ENCODE data around the gene CCDC7. TPM values are rescaled to one million over a fixed set of nuclear protein-coding genes. Genes with fewer than 3 reads are reported as not detected.

Gene CCDC7
- total RNA-seq, 1 experiment from 2014 or later = 6.0 TPM

DNA sequence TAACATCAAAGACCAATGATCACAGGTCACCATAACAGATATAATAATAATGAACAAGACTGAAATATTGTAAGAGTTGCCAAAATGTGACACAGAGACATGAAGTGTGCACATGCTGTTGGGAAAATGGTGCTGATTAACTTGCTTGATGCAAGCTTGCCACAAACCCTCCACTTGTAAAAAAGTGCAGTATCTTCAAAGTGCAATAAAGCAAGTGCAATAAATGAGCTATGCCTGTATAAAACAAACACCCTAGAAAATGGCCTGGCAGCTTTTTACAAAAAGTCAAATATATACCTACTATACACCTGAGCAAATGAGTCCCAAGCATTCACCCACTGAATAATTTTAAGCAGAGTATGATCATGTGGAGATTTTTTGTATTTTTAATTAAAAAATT is 9.7 kb upstream of the CCDC7 start:
- in situ Hi-C loops (cut with HindIII; ENCODE audit: low pct_unique_long_range_greater_than_20kb, low sequenced_read_pairs) = no loop called here
- Histone ChIP-seq H3K27me3 (ENCODE audit: control insufficient read depth, insufficient read depth, low read length) (no peaks in the 10 kb centered on the region), H3K4me1 (ENCODE audit: control insufficient read depth, insufficient read depth, low read length) (no peaks in the 10 kb centered on the region), H3K4me3 (ENCODE audit: low read depth in 2 of 2, low read length in 2 of 2) (no peak overlapping the region), H3K36me3 (ENCODE audit: control insufficient read depth, insufficient read depth, low read length) (no peaks in the 10 kb centered on the region), H3K9me3 (ENCODE audit: control insufficient read depth, insufficient read depth, low read depth, low read length) (no peaks in the 10 kb centered on the region), H3K27ac (ENCODE audit: low read length) (no peak overlapping the region)
- intact Hi-C loops (cut with micrococcal nuclease; ENCODE audit: unreplicated experiment) = no loop called here
- POLR2A ChIA-PET = no interaction called here
- no peak for TF ChIP-seq SIN3A (IDR thresholded peaks at IDR 0.05; ENCODE audit: borderline replicate concordance, insufficient read depth, low read depth, low read length)
- ATAC-seq (no peak), DNase-seq (ENCODE audit: low read depth, low spot score) (no peak)
- no TSS peak for BruUV-seq (replicated peaks)
- CTCF ChIA-PET = no interaction called here

DNA sequence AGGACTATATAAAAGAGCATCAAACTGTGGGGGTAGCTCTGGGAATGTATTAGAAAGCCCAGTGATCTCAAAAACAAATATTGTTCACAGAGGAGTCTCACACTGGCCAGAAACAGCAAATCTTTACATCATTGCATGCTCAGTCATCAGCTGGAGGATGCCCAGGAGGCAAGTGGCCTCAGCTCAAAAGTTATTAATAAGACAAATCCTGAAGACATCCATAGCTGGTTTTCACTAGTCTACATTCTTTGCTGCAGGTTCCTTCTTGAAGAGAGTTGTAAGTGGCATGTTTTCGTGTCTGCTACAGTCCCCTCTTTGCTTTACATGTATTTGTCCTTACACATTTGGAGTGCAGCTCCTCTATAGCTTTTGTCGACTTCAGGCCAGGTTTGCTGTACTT is 8.6 kb upstream of the CCDC7 start:
- H3K4me3 ChIP-seq (ENCODE audit: low read depth in 2 of 2, low read length in 2 of 2) = no peak overlapping the region
- POLR2A ChIA-PET = no interaction called here
- BruUV-seq (replicated peaks) = no TSS peak
- H3K36me3 ChIP-seq (ENCODE audit: control insufficient read depth, insufficient read depth, low read length) = no peaks in the 10 kb centered on the region
- TF ChIP-seq SIN3A (IDR thresholded peaks at IDR 0.05; ENCODE audit: borderline replicate concordance, insufficient read depth, low read depth, low read length) (no peak), POLR2AphosphoS5 (IDR thresholded peaks at IDR 0.05; ENCODE audit: low read depth, low read length) (no peak), TCF7L2 (IDR thresholded peaks at IDR 0.05; ENCODE audit: low read depth, low read length) (no peak)
- TF ChIP-seq, protein P1, sequence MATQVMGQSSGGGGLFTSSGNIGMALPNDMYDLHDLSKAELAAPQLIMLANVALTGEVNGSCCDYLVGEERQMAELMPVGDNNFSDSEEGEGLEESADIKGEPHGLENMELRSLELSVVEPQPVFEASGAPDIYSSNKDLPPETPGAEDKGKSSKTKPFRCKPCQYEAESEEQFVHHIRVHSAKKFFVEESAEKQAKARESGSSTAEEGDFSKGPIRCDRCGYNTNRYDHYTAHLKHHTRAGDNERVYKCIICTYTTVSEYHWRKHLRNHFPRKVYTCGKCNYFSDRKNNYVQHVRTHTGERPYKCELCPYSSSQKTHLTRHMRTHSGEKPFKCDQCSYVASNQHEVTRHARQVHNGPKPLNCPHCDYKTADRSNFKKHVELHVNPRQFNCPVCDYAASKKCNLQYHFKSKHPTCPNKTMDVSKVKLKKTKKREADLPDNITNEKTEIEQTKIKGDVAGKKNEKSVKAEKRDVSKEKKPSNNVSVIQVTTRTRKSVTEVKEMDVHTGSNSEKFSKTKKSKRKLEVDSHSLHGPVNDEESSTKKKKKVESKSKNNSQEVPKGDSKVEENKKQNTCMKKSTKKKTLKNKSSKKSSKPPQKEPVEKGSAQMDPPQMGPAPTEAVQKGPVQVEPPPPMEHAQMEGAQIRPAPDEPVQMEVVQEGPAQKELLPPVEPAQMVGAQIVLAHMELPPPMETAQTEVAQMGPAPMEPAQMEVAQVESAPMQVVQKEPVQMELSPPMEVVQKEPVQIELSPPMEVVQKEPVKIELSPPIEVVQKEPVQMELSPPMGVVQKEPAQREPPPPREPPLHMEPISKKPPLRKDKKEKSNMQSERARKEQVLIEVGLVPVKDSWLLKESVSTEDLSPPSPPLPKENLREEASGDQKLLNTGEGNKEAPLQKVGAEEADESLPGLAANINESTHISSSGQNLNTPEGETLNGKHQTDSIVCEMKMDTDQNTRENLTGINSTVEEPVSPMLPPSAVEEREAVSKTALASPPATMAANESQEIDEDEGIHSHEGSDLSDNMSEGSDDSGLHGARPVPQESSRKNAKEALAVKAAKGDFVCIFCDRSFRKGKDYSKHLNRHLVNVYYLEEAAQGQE (IDR thresholded peaks at IDR 0.05; ENCODE audit: insufficient read depth in 1 of 2, low read depth in 2 of 2, low read length in 1 of 2) = no peak
- TF ChIP-seq, protein P2, sequence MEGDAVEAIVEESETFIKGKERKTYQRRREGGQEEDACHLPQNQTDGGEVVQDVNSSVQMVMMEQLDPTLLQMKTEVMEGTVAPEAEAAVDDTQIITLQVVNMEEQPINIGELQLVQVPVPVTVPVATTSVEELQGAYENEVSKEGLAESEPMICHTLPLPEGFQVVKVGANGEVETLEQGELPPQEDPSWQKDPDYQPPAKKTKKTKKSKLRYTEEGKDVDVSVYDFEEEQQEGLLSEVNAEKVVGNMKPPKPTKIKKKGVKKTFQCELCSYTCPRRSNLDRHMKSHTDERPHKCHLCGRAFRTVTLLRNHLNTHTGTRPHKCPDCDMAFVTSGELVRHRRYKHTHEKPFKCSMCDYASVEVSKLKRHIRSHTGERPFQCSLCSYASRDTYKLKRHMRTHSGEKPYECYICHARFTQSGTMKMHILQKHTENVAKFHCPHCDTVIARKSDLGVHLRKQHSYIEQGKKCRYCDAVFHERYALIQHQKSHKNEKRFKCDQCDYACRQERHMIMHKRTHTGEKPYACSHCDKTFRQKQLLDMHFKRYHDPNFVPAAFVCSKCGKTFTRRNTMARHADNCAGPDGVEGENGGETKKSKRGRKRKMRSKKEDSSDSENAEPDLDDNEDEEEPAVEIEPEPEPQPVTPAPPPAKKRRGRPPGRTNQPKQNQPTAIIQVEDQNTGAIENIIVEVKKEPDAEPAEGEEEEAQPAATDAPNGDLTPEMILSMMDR (IDR thresholded peaks at IDR 0.05) = no peak
- no peaks in the 10 kb centered on the region for H3K27me3 ChIP-seq (ENCODE audit: control insufficient read depth, insufficient read depth, low read length)
- H3K27ac ChIP-seq (ENCODE audit: low read length) = no peak overlapping the region
- ATAC-seq (no peak), DNase-seq (ENCODE audit: low read depth, low spot score) (no peak)
- no peaks in the 10 kb centered on the region for H3K9me3 ChIP-seq (ENCODE audit: control insufficient read depth, insufficient read depth, low read depth, low read length)
- intact Hi-C loops (cut with micrococcal nuclease; ENCODE audit: unreplicated experiment) = no loop called here
- CTCF ChIA-PET = no interaction called here
- in situ Hi-C loops (cut with HindIII; ENCODE audit: low pct_unique_long_range_greater_than_20kb, low sequenced_read_pairs) = no loop called here
- H3K4me1 ChIP-seq (ENCODE audit: control insufficient read depth, insufficient read depth, low read length) = no peaks in the 10 kb centered on the region

DNA sequence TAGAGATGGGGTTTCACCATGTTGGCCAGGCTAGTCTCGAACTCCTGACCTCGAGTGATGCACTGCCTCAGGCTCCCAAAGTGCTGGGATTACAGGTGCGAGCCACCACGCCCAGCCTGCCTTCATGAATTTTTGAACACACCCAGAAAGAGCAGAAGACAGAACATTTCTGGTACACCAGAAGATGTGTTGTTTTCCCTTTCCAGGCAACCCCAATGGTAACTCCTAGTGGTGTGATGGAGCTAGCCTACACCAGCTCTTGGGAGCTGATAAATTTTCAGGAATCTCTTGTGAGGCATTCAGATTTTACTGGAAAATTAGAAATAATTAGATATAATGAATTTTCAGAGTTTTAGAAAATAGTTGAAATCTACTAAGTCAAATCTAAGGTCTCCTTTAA is 904 bp upstream of the CCDC7 start:
- Histone ChIP-seq H3K27me3 (ENCODE audit: control insufficient read depth, insufficient read depth, low read length) (no peaks in the 10 kb centered on the region), H3K9me3 (ENCODE audit: control insufficient read depth, insufficient read depth, low read depth, low read length) (no peaks in the 10 kb centered on the region), H3K4me1 (ENCODE audit: control insufficient read depth, insufficient read depth, low read length) (peaks cover 6% of the 10 kb centered on the region; the same call in 1 of the 2 replicates), H3K36me3 (ENCODE audit: control insufficient read depth, insufficient read depth, low read length) (no peaks in the 10 kb centered on the region; the same call in none of the 2 replicates), H3K4me3 (ENCODE audit: low read depth in 2 of 2, low read length in 2 of 2) (peak overlapping the region in 1 of 2 experiments; percentile 70; a peak in 3 of 4 replicates), H3K27ac (ENCODE audit: low read length) (peak overlapping the region; percentile 98; the same call in 1 of the 2 replicates)
- in situ Hi-C loops (cut with HindIII; ENCODE audit: low pct_unique_long_range_greater_than_20kb, low sequenced_read_pairs) (no loop called here), intact Hi-C loops (cut with micrococcal nuclease; ENCODE audit: unreplicated experiment) (no loop called here)
- TF ChIP-seq TCF7L2 (IDR thresholded peaks at IDR 0.05; ENCODE audit: low read depth, low read length) (no peak), SIN3A (IDR thresholded peaks at IDR 0.05; ENCODE audit: borderline replicate concordance, insufficient read depth, low read depth, low read length) (no peak), POLR2AphosphoS5 (IDR thresholded peaks at IDR 0.05; ENCODE audit: low read depth, low read length) (no peak)
- TF ChIP-seq, protein P2 (IDR thresholded peaks at IDR 0.05) = no peak
- TF ChIP-seq, protein P1 (IDR thresholded peaks at IDR 0.05; ENCODE audit: insufficient read depth in 1 of 2, low read depth in 2 of 2, low read length in 1 of 2) = no peak
- ATAC-seq (no peak), DNase-seq (ENCODE audit: low read depth, low spot score) (no peak)
- BruUV-seq (replicated peaks) = TSS peak; percentile 90
- POLR2A ChIA-PET = no interaction called here
- CTCF ChIA-PET = interaction anchor here (0.5 kb wide), 1 partner anchor 103 kb away, joined by 3 read pairs; no protein-coding TSS in a partner anchor
